ENCODE data around the gene FRMD4B. TPM values are rescaled to one million over a fixed set of nuclear protein-coding genes. Genes with fewer than 3 reads are reported as not detected.

Gene FRMD4B
- total RNA-seq, 2 donors from 2014 or later = 2.1 to 2.2 TPM

DNA sequence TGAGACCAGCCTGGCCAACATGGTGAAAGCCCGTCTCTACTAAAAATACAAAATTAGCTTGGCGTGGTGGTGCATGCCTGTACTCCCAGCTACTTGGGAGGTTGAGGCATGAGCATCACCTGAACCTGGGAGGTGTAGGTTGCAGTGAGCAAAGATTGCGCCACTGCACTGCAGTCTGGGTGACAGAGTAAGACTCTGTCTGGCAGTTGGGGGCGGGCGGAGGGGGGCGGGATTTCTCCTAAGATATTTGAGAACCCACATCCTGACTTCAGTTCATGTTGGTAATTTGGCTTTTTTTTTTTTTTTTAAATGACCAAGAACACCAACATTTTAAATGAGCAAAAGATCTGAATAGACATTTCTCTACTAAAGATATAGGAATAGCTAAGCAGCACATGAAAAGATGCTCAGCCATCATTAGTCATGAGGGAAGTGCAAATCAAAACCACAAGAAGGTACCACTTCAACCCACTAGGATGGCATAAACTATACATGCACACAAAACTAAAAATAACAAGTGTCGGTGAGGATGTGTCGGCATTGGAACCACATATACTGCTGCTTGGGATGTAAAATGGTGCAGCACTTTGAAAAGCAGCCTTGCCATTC, 187.9 kb downstream of the FRMD4B start:
- Mint-ChIP-seq H3K9me3 (no peaks in the 10 kb centered on the region), H3K4me3 (no peak overlapping the region), H3K4me1 (peaks cover 16% of the 10 kb centered on the region), H3K36me3 (ENCODE audit: low read depth) (no peaks in the 10 kb centered on the region), H3K27me3 (ENCODE audit: insufficient read depth) (no peaks in the 10 kb centered on the region), H3K27ac (no peak overlapping the region)
- no peaks in the 10 kb centered on the region for H3K27me3 ChIP-seq (ENCODE audit: control insufficient read depth, insufficient read depth, low read length, poor library complexity, severe bottlenecking)
- H3K4me1 ChIP-seq (ENCODE audit: control insufficient read depth, insufficient read depth, low read length) = peaks cover 3% of the 10 kb centered on the region
- TF ChIP-seq, protein P1, sequence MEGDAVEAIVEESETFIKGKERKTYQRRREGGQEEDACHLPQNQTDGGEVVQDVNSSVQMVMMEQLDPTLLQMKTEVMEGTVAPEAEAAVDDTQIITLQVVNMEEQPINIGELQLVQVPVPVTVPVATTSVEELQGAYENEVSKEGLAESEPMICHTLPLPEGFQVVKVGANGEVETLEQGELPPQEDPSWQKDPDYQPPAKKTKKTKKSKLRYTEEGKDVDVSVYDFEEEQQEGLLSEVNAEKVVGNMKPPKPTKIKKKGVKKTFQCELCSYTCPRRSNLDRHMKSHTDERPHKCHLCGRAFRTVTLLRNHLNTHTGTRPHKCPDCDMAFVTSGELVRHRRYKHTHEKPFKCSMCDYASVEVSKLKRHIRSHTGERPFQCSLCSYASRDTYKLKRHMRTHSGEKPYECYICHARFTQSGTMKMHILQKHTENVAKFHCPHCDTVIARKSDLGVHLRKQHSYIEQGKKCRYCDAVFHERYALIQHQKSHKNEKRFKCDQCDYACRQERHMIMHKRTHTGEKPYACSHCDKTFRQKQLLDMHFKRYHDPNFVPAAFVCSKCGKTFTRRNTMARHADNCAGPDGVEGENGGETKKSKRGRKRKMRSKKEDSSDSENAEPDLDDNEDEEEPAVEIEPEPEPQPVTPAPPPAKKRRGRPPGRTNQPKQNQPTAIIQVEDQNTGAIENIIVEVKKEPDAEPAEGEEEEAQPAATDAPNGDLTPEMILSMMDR (conservative IDR thresholded peaks at IDR 0.05) = no peak
- no peak for DNase-seq
- no peak overlapping the region for H3K27ac ChIP-seq (ENCODE audit: low read depth, low read length)
- H3K9me3 ChIP-seq (ENCODE audit: control insufficient read depth, low read length) = no peaks in the 10 kb centered on the region
- 89 to 97% methylated on average over 7 to 8 of the region's 8 CpGs for WGBS, 2 experiments (ENCODE audit: insufficient coverage in 1 of 2, insufficient read length in 1 of 2)
- H3K36me3 ChIP-seq (ENCODE audit: control insufficient read depth, insufficient read depth, low read length) = no peaks in the 10 kb centered on the region
- no peak overlapping the region for H3K9ac ChIP-seq (ENCODE audit: extremely low read depth, low read length, poor library complexity, severe bottlenecking)
- H3K4me3 ChIP-seq (ENCODE audit: low read length) = no peak overlapping the region

DNA sequence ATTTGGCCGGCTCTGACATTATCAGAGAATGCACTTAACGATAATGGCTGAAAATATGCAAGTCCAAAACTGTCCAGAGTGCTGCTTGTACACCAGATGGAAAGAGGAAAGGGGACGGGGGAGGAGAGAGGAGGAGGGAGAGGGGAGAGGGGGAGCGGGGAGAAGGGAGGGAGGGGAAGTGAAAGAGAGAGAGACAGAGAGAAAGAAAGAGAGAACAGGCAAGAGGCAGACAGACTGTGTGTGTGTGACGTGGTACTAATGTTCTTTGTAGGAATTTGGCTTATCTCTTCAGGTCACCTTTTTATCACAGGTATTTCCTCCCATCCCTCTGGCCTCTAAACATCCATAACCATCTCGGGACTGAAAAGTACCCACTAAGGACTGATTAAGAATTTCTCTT, 188.4 kb downstream of the FRMD4B start:
- Histone ChIP-seq H3K27ac (ENCODE audit: low read depth, low read length) (no peak overlapping the region), H3K4me1 (ENCODE audit: control insufficient read depth, insufficient read depth, low read length) (peaks cover 3% of the 10 kb centered on the region), H3K27me3 (ENCODE audit: control insufficient read depth, insufficient read depth, low read length, poor library complexity, severe bottlenecking) (no peaks in the 10 kb centered on the region), H3K9me3 (ENCODE audit: control insufficient read depth, low read length) (no peaks in the 10 kb centered on the region), H3K9ac (ENCODE audit: extremely low read depth, low read length, poor library complexity, severe bottlenecking) (no peak overlapping the region), H3K4me3 (ENCODE audit: low read length) (no peak overlapping the region), H3K36me3 (ENCODE audit: control insufficient read depth, insufficient read depth, low read length) (no peaks in the 10 kb centered on the region)
- H3K4me1 Mint-ChIP-seq = peaks cover 16% of the 10 kb centered on the region
- WGBS, 2 experiments (ENCODE audit: insufficient coverage in 1 of 2, insufficient read length in 1 of 2) = 76 to 79% methylated on average over 4 to 6 of the region's 6 CpGs
- no peaks in the 10 kb centered on the region for H3K36me3 Mint-ChIP-seq (ENCODE audit: low read depth)
- no peak overlapping the region for H3K4me3 Mint-ChIP-seq
- no peaks in the 10 kb centered on the region for H3K9me3 Mint-ChIP-seq
- H3K27me3 Mint-ChIP-seq (ENCODE audit: insufficient read depth) = no peaks in the 10 kb centered on the region
- TF ChIP-seq, protein P1 (conservative IDR thresholded peaks at IDR 0.05) = no peak
- DNase-seq = no peak
- no peak overlapping the region for H3K27ac Mint-ChIP-seq

DNA sequence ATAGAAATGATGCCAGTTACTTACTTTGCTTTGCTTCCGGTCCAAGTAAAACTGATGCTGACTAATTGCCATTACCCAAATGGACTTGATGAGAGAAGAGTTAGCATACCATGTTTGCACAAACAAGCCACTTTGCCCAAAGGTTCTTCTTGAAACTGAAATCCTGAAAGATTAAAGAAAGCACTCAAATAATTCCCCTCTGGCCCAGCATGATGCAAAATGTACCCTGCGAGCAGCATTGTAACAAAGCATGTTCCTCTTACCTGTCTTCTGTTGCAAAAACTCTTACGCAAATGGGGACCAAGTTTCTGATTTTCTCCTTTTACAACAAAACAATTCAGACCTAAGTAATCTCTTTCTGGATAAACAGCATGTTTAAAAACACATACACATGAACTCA, 189.0 kb downstream of the FRMD4B start:
- DNase-seq = no peak
- no peak overlapping the region for H3K4me3 Mint-ChIP-seq
- Histone ChIP-seq H3K36me3 (ENCODE audit: control insufficient read depth, insufficient read depth, low read length) (no peaks in the 10 kb centered on the region), H3K9me3 (ENCODE audit: control insufficient read depth, low read length) (no peaks in the 10 kb centered on the region), H3K27ac (ENCODE audit: low read depth, low read length) (no peak overlapping the region), H3K27me3 (ENCODE audit: control insufficient read depth, insufficient read depth, low read length, poor library complexity, severe bottlenecking) (no peaks in the 10 kb centered on the region), H3K4me3 (ENCODE audit: low read length) (no peak overlapping the region), H3K9ac (ENCODE audit: extremely low read depth, low read length, poor library complexity, severe bottlenecking) (no peak overlapping the region), H3K4me1 (ENCODE audit: control insufficient read depth, insufficient read depth, low read length) (peaks cover 3% of the 10 kb centered on the region)
- peaks cover 16% of the 10 kb centered on the region for H3K4me1 Mint-ChIP-seq
- 93 to 100% methylated on average over 3 of the region's 3 CpGs for WGBS, 2 experiments (ENCODE audit: insufficient coverage in 1 of 2, insufficient read length in 1 of 2)
- TF ChIP-seq, protein P1 (conservative IDR thresholded peaks at IDR 0.05) = no peak
- no peaks in the 10 kb centered on the region for H3K27me3 Mint-ChIP-seq (ENCODE audit: insufficient read depth)
- no peaks in the 10 kb centered on the region for H3K36me3 Mint-ChIP-seq (ENCODE audit: low read depth)
- H3K27ac Mint-ChIP-seq = no peak overlapping the region
- no peaks in the 10 kb centered on the region for H3K9me3 Mint-ChIP-seq

Measured in endodermal cell (in vitro differentiated cells).